K562 (cell line): Measurements from ENCODE around the gene TNFRSF19. TPM values are rescaled to one million over a fixed set of nuclear protein-coding genes. Genes with fewer than 3 reads are reported as not detected.

Source experiments
- ATAC-seq: fragments of 200-7000 bp; cut with Tn5 transposase; 3 replicates; pipeline ENCODE4 v1.9.1; 2020; ENCODE audit warnings: moderate library complexity
- BruUV-seq: library from RNA; stranded (reverse); fragments of 400-500 nt; replicated peaks from 2 replicates; lab custom pipeline; 2021; lab: Mats Ljungman, UMichigan
- CTCF ChIA-PET: fragments of 300-600 bp; formaldehyde crosslinking; extraction: SDS; loops from one replicate; lab custom pipeline; 2021; ENCODE audit warnings: low intra/inter-chr PET ratio; lab: Yijun Ruan, JAX
- POLR2A ChIA-PET: fragments of 300-600, 350-650 bp; sonication (Branson Sonifier 250); formaldehyde crosslinking; extraction: SDS; loops from one replicate; lab custom pipeline; 2021; ENCODE audit warnings: antibody characterized with exemption, inconsistent platforms; lab: Yijun Ruan, JAX
- DNase-seq, 4 experiments: peaks; one replicate each; pipeline versions ENCODE4 v3.0.0 to v3.0.0-alpha.2; 2011 to 2018; ENCODE audit warnings: low spot score in 3 of 4, mixed read lengths in 3 of 4; ENCODE audit errors: extremely low read depth in 1 of 4
- FAIRE-seq: peaks from 2 replicates; lab custom pipeline; 2011; peaks lifted over from hg19 to GRCh38; lab: Jason Lieb, UNC
- H2AFZ ChIP-seq: 2 replicates; pipeline ENCODE4 v1.6.0; 2011; ENCODE audit warnings: low read depth, low read length, control low read depth, inconsistent platforms
- H3K27ac ChIP-seq: fragments of 200-600 bp; 3 replicates; pipeline ENCODE4 v1.8.0; 2011; ENCODE audit warnings: low read depth, mild to moderate bottlenecking, control low read depth, inconsistent platforms, low read length, moderate library complexity, mixed read lengths; ENCODE audit errors: extremely low read depth
- H3K27me3 ChIP-seq, 2 experiments: fragments of 300-600 bp in 1 of 2; 2 replicates in 1 of 2; 3 replicates in 1 of 2; pipeline versions ENCODE4 v1.6.0 to v1.8.0; 2011; ENCODE audit warnings: inconsistent platforms in 2 of 2, low read length in 2 of 2, mild to moderate bottlenecking in 1 of 2, mixed read lengths in 1 of 2, moderate library complexity in 1 of 2; ENCODE audit not compliant: control insufficient read depth in 2 of 2, insufficient read depth in 2 of 2
- H3K36me3 ChIP-seq: fragments of 300-600 bp; 3 replicates; pipeline ENCODE4 v1.8.0; 2011; ENCODE audit warnings: mild to moderate bottlenecking, low read length, inconsistent platforms; ENCODE audit not compliant: control insufficient read depth, insufficient read depth
- H3K4me1 ChIP-seq, 2 experiments: fragments of 200-600 bp in 1 of 2; replicated peaks in 1 of 2; 2 replicates in 1 of 2; 3 replicates in 1 of 2; pipeline versions ENCODE4 v1.5.1 to v1.8.0; 2011; ENCODE audit warnings: inconsistent platforms in 2 of 2, low read length in 2 of 2, mild to moderate bottlenecking in 1 of 2, mixed read lengths in 1 of 2, moderate library complexity in 1 of 2; ENCODE audit not compliant: control insufficient read depth in 2 of 2, insufficient read depth in 2 of 2
- H3K4me2 ChIP-seq: 2 replicates; pipeline ENCODE4 v1.6.1; 2011; ENCODE audit warnings: low read length, control low read depth, inconsistent platforms, mixed read lengths; ENCODE audit not compliant: insufficient read depth
- H3K4me3 ChIP-seq: fragments of 200-600 bp; sonication (generic), shearing (Covaris generic); 2 replicates; pipeline ENCODE4 v1.5.1; 2016; ENCODE audit warnings: control low read depth, inconsistent platforms
- H3K79me2 ChIP-seq: fragments of 200-600 bp; 3 replicates; pipeline ENCODE4 v1.8.0; 2011; ENCODE audit warnings: low read length, inconsistent platforms; ENCODE audit not compliant: control insufficient read depth, insufficient read depth
- H3K9ac ChIP-seq, 2 experiments: 2 replicates each; pipeline versions ENCODE4 v1.6.0 to v1.6.1; 2011; ENCODE audit warnings: low read depth in 2 of 2, low read length in 2 of 2, control low read depth in 1 of 2, inconsistent platforms in 1 of 2, mild to moderate bottlenecking in 1 of 2, mixed read lengths in 1 of 2; ENCODE audit not compliant: insufficient read depth in 1 of 2
- H3K9me1 ChIP-seq: one replicate; pipeline ENCODE4 v1.6.0; 2011; ENCODE audit warnings: inconsistent platforms, mild to moderate bottlenecking, low read length, moderate library complexity; ENCODE audit not compliant: control insufficient read depth, insufficient read depth
- H3K9me3 ChIP-seq: replicated peaks from 2 replicates; pipeline ENCODE4 v1.5.1; 2011; ENCODE audit warnings: low read depth, low read length, inconsistent platforms; ENCODE audit not compliant: control insufficient read depth, insufficient read depth
- H4K20me1 ChIP-seq: replicated peaks from 2 replicates; pipeline ENCODE4 v1.6.1; 2011; ENCODE audit warnings: low read length, inconsistent platforms, mixed read lengths; ENCODE audit not compliant: control insufficient read depth, insufficient read depth
- CCAR2 ChIP-seq: fragments of 200-400 bp; formaldehyde crosslinking; IDR thresholded peaks from 2 replicates; pipeline ENCODE4 v1.6.1; 2017; ENCODE audit warnings: mild to moderate bottlenecking, low read depth, low read length
- CHD4 ChIP-seq: fragments of 200-600 bp; sonication (generic); IDR thresholded peaks from 3 replicates; pipeline ENCODE4 v1.6.1; 2012; ENCODE audit warnings: low read depth, mild to moderate bottlenecking, mixed read lengths, low read length, inconsistent platforms; ENCODE audit not compliant: insufficient read depth, insufficient replicate concordance, poor library complexity, severe bottlenecking
- DPF2 ChIP-seq: fragments of 450-650 bp; IDR thresholded peaks from 2 replicates; pipeline ENCODE4 v1.6.1; 2016
- LCOR ChIP-seq: sonication (generic); formaldehyde crosslinking; IDR thresholded peaks from 2 replicates; pipeline ENCODE4 v1.8.0; 2022; ENCODE audit warnings: mild to moderate bottlenecking, missing genetic modification reagents
- NCOA4 ChIP-seq: fragments of 450-650 bp; IDR thresholded peaks from 2 replicates; pipeline ENCODE4 v1.6.1; 2018; ENCODE audit warnings: mild to moderate bottlenecking; ENCODE audit not compliant: partially characterized antibody
- RAD21 ChIP-seq, 2 experiments: fragments of 250-450 bp in 1 of 2; fragments of 450-650 bp in 1 of 2; sonication (Bioruptor Pico) in 1 of 2; formaldehyde crosslinking in 1 of 2; IDR thresholded peaks in 1 of 2; conservative IDR thresholded peaks in 1 of 2; 2 replicates each; pipeline versions ENCODE4 v1.4.0 to v1.8.0; 2020 to 2022; ENCODE audit warnings: mild to moderate bottlenecking in 2 of 2, moderate library complexity in 1 of 2
- RNF2 ChIP-seq: sonication (generic); IDR thresholded peaks from 2 replicates; pipeline ENCODE4 v1.6.1; 2016
- SETDB1 ChIP-seq: IDR thresholded peaks from one replicate; pipeline ENCODE4 v1.6.1; 2012; ENCODE audit warnings: low read length, control low read depth, inconsistent platforms
- SFPQ ChIP-seq: fragments of 200-400 bp; formaldehyde crosslinking; IDR thresholded peaks from 2 replicates; pipeline ENCODE4 v1.6.1; 2017; ENCODE audit warnings: mild to moderate bottlenecking, low read depth, low read length, moderate library complexity
- ZBTB8A ChIP-seq: fragments of 450-650 bp; IDR thresholded peaks from 2 replicates; pipeline ENCODE4 v1.6.1; 2018; ENCODE audit warnings: mild to moderate bottlenecking, moderate library complexity; ENCODE audit not compliant: partially characterized antibody
- ZNF280A ChIP-seq: fragments of 450-650 bp; IDR thresholded peaks from 2 replicates; pipeline ENCODE4 v1.6.1; 2018; ENCODE audit warnings: mild to moderate bottlenecking, low read depth; ENCODE audit not compliant: partially characterized antibody
- ZNF398 ChIP-seq: fragments of 250-450 bp; sonication (Bioruptor Pico); IDR thresholded peaks from 2 replicates; pipeline ENCODE4 v1.8.0; 2021; ENCODE audit warnings: moderate library complexity, mild to moderate bottlenecking, inconsistent platforms
- ZNF449 ChIP-seq: fragments of 250-450 bp; sonication (Bioruptor Pico); IDR thresholded peaks from 2 replicates; pipeline ENCODE4 v1.8.0; 2022; ENCODE audit warnings: moderate library complexity, mild to moderate bottlenecking, inconsistent platforms
- WGBS: fragments of 100-300 bp; shearing (Covaris generic); methylation state at CpG from one replicate; pipeline ENCODE4 v1.1.6; 2016; ENCODE audit warnings: low coverage, mixed read lengths; ENCODE audit not compliant: insufficient coverage; ENCODE audit errors: missing lambda C conversion rate; 5-methylcytosine and 5-hydroxymethylcytosine counted together
- in situ Hi-C: fragments of 300-500 bp; cut with MboI; formaldehyde crosslinking; loops from 4 replicates; pipeline ENCODE4 v1.15.0; 2018; ENCODE audit warnings: inconsistent platforms, mixed read lengths
- intact Hi-C: fragments of 100-400 bp; cut with micrococcal nuclease; formaldehyde crosslinking; loops from 2 replicates; pipeline ENCODE4 v1.14.2; 2022
- polyA plus RNA-seq, 8 experiments: library from polyadenylated mRNA; depleted of rRNA in 4 of 8; stranded (reverse) in 5 of 8; unstranded in 3 of 8; fragments of >200 nt; fragmentation: Nextera tagmentation in 2 of 8; fragmentation: Illumina TruSeq in 1 of 8; extraction: Ambion mirVana in 2 of 8; extraction: Trizol in 1 of 8; gene quantifications; 2 replicates each; pipeline versions ENCODE4 v1.2.1 to v1.2.3, GENCODE V29; 2011 to 2014; ENCODE audit warnings: inconsistent platforms in 1 of 8, missing spikeins in 1 of 8
- total RNA-seq, 7 experiments: library from RNA; depleted of rRNA in 6 of 7; stranded (reverse); fragments of >200 nt in 6 of 7; fragmentation: Illumina TruSeq in 2 of 7; extraction: Trizol in 2 of 7; gene quantifications; 2 replicates each; pipeline versions ENCODE4 v1.2.1 to v1.2.3, GENCODE V29; 2011 to 2021; ENCODE audit warnings: low replicate concordance in 1 of 7

The TNFRSF19 gene
- total and polyA plus RNA-seq, 9 of the 15 experiments (the other 6 are each of a cell fraction or from before 2014, with no cell fraction given), result 0.01 to 0.07 TPM; not detected in 7

- intact Hi-C loops, result no loop called here
- ATAC-seq, result no peak
- ChIA-PET CTCF (no interaction called here), POLR2A (no interaction called here)
- 2% methylated on average over 5 of the region's 5 CpGs for WGBS
- no peak overlapping the region for H3K4me3 ChIP-seq
- TF ChIP-seq LCOR (no peak), RAD21 (CRISPR knock-in tag; conservative IDR thresholded peaks at IDR 0.05 in 1 of 2, IDR thresholded peaks at IDR 0.05 in 1 of 2) (no peak), ZBTB8A (no peak), ZNF449 (CRISPR knock-in tag) (no peak), CCAR2 (no peak), DPF2 (no peak), NCOA4 (no peak), SFPQ (no peak), RNF2 (no peak), CHD4 (no peak), SETDB1 (no peak), ZNF280A (no peak), ZNF398 (CRISPR knock-in tag) (no peak)
- no peaks in the 10 kb centered on the region for H4K20me1 ChIP-seq
- no peaks in the 10 kb centered on the region for H3K36me3 ChIP-seq
- no peaks in the 10 kb centered on the region for H3K9me3 ChIP-seq
- H3K27ac ChIP-seq, result no peak overlapping the region
- no peak overlapping the region for H3K4me2 ChIP-seq
- no peak for FAIRE-seq
- H3K79me2 ChIP-seq, result no peaks in the 10 kb centered on the region
- no peaks in the 10 kb centered on the region for H3K9me1 ChIP-seq
- H3K27me3 ChIP-seq, result no peaks in the 10 kb centered on the region
- BruUV-seq, result no TSS peak
- in situ Hi-C loops, result no loop called here
- H3K4me1 ChIP-seq, result no peaks in the 10 kb centered on the region
- H2AFZ ChIP-seq, result no peak overlapping the region
- no peak for DNase-seq
- no peak overlapping the region for H3K9ac ChIP-seq
Measured at GRCh38 chr13:23534090-23534489, 36.1 kb upstream of the TNFRSF19 start.
